Neural cell (in vitro differentiated cells): ENCODE results near the gene KLHL6. TPM values are rescaled to one million over a fixed set of nuclear protein-coding genes. Genes with fewer than 3 reads are reported as not detected.

Source experiments
- H2AFZ ChIP-seq: fragments of 200-600, 300-800 bp; sonication (generic), shearing (Covaris generic); 2 replicates; pipeline ENCODE4 v1.6.0; 2014; ENCODE audit warnings: low read depth, mild to moderate bottlenecking, antibody characterized with exemption, low read length, moderate library complexity
- H3F3A ChIP-seq: fragments of 200-600 bp; shearing (Covaris generic); 2 replicates; pipeline ENCODE4 v1.6.1; 2016; ENCODE audit warnings: mild to moderate bottlenecking, moderate library complexity, mixed read lengths, antibody characterized with exemption, low read length; ENCODE audit not compliant: insufficient read depth, poor library complexity, severe bottlenecking
- H3K27ac ChIP-seq: fragments of 200-600, 300-800 bp; sonication (generic), shearing (Covaris generic); 2 replicates; pipeline ENCODE4 v1.5.1; 2014; ENCODE audit warnings: mild to moderate bottlenecking, low read length, moderate library complexity
- H3K27me3 ChIP-seq: fragments of 300-800, 200-600 bp; sonication (generic), shearing (Covaris generic); 2 replicates; pipeline ENCODE4 v1.6.0; 2014; ENCODE audit warnings: mild to moderate bottlenecking, low read depth, low read length, moderate library complexity; ENCODE audit not compliant: insufficient read depth
- H3K36me3 ChIP-seq: fragments of 300-800, 200-600 bp; sonication (generic), shearing (Covaris generic); 2 replicates; pipeline ENCODE4 v1.5.1; 2014; ENCODE audit warnings: mild to moderate bottlenecking, antibody characterized with exemption, low read length, moderate library complexity; ENCODE audit not compliant: insufficient read depth
- H3K4me2 ChIP-seq: fragments of 300-800, 200-600 bp; sonication (generic), shearing (Covaris generic); 2 replicates; pipeline ENCODE4 v1.6.0; 2014; ENCODE audit warnings: mild to moderate bottlenecking, low read length
- H3K4me3 ChIP-seq: fragments of 300-800, 200-600 bp; sonication (generic), shearing (Covaris generic); 2 replicates; pipeline ENCODE4 v1.5.1; 2014; ENCODE audit warnings: mild to moderate bottlenecking, low read length, moderate library complexity
- H3K79me2 ChIP-seq: fragments of 200-600 bp; shearing (Covaris generic); replicated peaks from 2 replicates; pipeline ENCODE4 v1.6.0; 2014; ENCODE audit warnings: mild to moderate bottlenecking, low read length, moderate library complexity; ENCODE audit not compliant: insufficient read depth
- H3K9ac ChIP-seq: fragments of 300-800, 200-600 bp; sonication (generic), shearing (Covaris generic); 2 replicates; pipeline ENCODE4 v1.6.1; 2016; ENCODE audit warnings: mild to moderate bottlenecking, low read length, mixed read lengths
- H3K9me2 ChIP-seq: fragments of 200-600 bp; shearing (Covaris generic); 2 replicates; pipeline ENCODE4 v1.6.1; 2016; ENCODE audit warnings: mild to moderate bottlenecking, low read length, mixed read lengths; ENCODE audit not compliant: insufficient read depth
- H3K9me3 ChIP-seq: fragments of 200-600, 300-800 bp; sonication (generic), shearing (Covaris generic); 2 replicates; pipeline ENCODE4 v1.6.1; 2016; ENCODE audit warnings: mild to moderate bottlenecking, mixed run types, low read length, moderate library complexity, mixed read lengths
- H4K20me1 ChIP-seq: fragments of 200-600 bp; shearing (Covaris generic); 2 replicates; pipeline ENCODE4 v1.6.1; 2016; ENCODE audit warnings: mild to moderate bottlenecking, mixed run types; ENCODE audit not compliant: insufficient read depth
- EP300 ChIP-seq: fragments of 450-650 bp; conservative IDR thresholded peaks from 2 replicates; pipeline ENCODE4 v1.6.1; 2014; ENCODE audit warnings: antibody characterized with exemption, mild to moderate bottlenecking, moderate library complexity; ENCODE audit not compliant: poor library complexity, severe bottlenecking
- EZH2 ChIP-seq: fragments of 200-600, 300-800 bp; shearing (Covaris generic), sonication (generic); IDR thresholded peaks from 2 replicates; pipeline ENCODE4 v1.6.1; 2014; ENCODE audit warnings: antibody characterized with exemption, low read length, borderline replicate concordance, mild to moderate bottlenecking; ENCODE audit not compliant: insufficient read depth, poor library complexity, severe bottlenecking
- MXI1 ChIP-seq: fragments of 450-650 bp; conservative IDR thresholded peaks from 2 replicates; pipeline ENCODE4 v1.6.1; 2014; ENCODE audit warnings: antibody characterized with exemption, mild to moderate bottlenecking; ENCODE audit not compliant: poor library complexity, severe bottlenecking
- POLR2AphosphoS5 ChIP-seq: IDR thresholded peaks from 2 replicates; pipeline ENCODE4 v1.6.1; 2012
- RAD21 ChIP-seq: fragments of 450-650 bp; conservative IDR thresholded peaks from 2 replicates; pipeline ENCODE4 v1.6.1; 2014; ENCODE audit warnings: antibody characterized with exemption, mild to moderate bottlenecking, moderate library complexity
- SMC3 ChIP-seq: fragments of 450-650 bp; conservative IDR thresholded peaks from 2 replicates; pipeline ENCODE4 v1.6.1; 2014; ENCODE audit warnings: antibody characterized with exemption, mild to moderate bottlenecking, moderate library complexity; ENCODE audit not compliant: poor library complexity
- TAF1 ChIP-seq: IDR thresholded peaks from 2 replicates; pipeline ENCODE4 v1.6.1; 2012; ENCODE audit warnings: low read depth
- polyA plus RNA-seq: library from polyadenylated mRNA; depleted of rRNA; stranded (reverse); fragments of >200 nt; gene quantifications from 2 replicates; pipeline ENCODE4 v1.2.3, GENCODE V29; 2014
- TF ChIP-seq, protein P1 (sequence below): fragments of 450-650 bp; IDR thresholded peaks from 2 replicates; pipeline ENCODE4 v1.5.1; 2014; ENCODE audit warnings: antibody characterized with exemption, mild to moderate bottlenecking, moderate library complexity; ENCODE audit not compliant: poor library complexity, severe bottlenecking
- TF ChIP-seq, protein P2 (sequence below): IDR thresholded peaks from 2 replicates; pipeline ENCODE4 v1.6.1; 2012; ENCODE audit warnings: borderline replicate concordance

Gene KLHL6
- polyA plus RNA-seq, 1 donor from 2014 or later = not detected

DNA sequence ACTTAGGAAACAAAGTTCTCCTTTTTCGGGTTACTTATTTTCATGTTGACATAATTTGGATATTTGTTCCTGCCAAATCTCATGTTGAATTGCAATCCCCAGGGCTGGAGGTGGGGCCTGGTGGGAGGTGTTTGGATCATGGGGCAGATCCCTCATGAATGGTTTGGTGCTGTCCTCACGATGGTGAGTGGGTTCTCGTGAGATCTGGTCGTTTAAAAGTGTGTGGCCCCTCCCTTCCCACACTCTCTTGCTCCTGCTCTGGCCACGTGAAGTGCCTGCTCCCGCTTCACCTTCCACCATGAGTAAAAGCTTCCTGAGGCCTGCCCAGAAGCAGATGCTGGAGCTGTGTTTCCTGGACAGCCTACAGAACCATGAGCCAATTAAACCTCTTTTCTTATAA is 83.4 kb downstream of the KLHL6 start:
- Histone ChIP-seq H2AFZ (no peak overlapping the region), H3K9me2 (no peaks in the 10 kb centered on the region), H3K79me2 (no peaks in the 10 kb centered on the region), H3F3A (no peaks in the 10 kb centered on the region), H3K9ac (no peak overlapping the region), H3K36me3 (no peaks in the 10 kb centered on the region), H3K9me3 (no peaks in the 10 kb centered on the region), H3K4me3 (no peak overlapping the region), H4K20me1 (no peaks in the 10 kb centered on the region), H3K4me2 (no peak overlapping the region), H3K27me3 (no peaks in the 10 kb centered on the region), H3K27ac (no peak overlapping the region)
- TF ChIP-seq SMC3 (no peak), MXI1 (no peak), EP300 (no peak), EZH2 (no peak), RAD21 (no peak), TAF1 (no peak)
- TF ChIP-seq, protein P1, sequence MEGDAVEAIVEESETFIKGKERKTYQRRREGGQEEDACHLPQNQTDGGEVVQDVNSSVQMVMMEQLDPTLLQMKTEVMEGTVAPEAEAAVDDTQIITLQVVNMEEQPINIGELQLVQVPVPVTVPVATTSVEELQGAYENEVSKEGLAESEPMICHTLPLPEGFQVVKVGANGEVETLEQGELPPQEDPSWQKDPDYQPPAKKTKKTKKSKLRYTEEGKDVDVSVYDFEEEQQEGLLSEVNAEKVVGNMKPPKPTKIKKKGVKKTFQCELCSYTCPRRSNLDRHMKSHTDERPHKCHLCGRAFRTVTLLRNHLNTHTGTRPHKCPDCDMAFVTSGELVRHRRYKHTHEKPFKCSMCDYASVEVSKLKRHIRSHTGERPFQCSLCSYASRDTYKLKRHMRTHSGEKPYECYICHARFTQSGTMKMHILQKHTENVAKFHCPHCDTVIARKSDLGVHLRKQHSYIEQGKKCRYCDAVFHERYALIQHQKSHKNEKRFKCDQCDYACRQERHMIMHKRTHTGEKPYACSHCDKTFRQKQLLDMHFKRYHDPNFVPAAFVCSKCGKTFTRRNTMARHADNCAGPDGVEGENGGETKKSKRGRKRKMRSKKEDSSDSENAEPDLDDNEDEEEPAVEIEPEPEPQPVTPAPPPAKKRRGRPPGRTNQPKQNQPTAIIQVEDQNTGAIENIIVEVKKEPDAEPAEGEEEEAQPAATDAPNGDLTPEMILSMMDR = no peak
- TF ChIP-seq, protein P2, sequence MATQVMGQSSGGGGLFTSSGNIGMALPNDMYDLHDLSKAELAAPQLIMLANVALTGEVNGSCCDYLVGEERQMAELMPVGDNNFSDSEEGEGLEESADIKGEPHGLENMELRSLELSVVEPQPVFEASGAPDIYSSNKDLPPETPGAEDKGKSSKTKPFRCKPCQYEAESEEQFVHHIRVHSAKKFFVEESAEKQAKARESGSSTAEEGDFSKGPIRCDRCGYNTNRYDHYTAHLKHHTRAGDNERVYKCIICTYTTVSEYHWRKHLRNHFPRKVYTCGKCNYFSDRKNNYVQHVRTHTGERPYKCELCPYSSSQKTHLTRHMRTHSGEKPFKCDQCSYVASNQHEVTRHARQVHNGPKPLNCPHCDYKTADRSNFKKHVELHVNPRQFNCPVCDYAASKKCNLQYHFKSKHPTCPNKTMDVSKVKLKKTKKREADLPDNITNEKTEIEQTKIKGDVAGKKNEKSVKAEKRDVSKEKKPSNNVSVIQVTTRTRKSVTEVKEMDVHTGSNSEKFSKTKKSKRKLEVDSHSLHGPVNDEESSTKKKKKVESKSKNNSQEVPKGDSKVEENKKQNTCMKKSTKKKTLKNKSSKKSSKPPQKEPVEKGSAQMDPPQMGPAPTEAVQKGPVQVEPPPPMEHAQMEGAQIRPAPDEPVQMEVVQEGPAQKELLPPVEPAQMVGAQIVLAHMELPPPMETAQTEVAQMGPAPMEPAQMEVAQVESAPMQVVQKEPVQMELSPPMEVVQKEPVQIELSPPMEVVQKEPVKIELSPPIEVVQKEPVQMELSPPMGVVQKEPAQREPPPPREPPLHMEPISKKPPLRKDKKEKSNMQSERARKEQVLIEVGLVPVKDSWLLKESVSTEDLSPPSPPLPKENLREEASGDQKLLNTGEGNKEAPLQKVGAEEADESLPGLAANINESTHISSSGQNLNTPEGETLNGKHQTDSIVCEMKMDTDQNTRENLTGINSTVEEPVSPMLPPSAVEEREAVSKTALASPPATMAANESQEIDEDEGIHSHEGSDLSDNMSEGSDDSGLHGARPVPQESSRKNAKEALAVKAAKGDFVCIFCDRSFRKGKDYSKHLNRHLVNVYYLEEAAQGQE = no peak

DNA sequence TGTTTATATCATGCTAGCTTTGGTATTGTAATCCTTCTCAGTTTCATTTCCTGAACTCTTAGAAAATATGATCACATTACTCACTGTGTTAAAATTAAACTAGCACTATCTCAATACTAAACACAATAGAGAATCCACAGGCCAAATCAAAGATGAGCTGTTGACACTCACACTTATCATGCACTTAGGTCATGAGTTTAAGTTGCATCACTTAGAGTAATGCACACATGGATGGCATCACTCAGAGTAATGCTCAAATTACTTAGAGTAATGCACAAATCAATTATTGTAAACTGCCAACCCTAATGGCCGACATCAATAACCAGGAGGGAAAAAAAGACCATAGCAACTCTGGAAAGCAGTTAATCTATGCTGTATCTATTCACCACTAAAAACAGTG is 87.1 kb downstream of the KLHL6 start:
- no peak overlapping the region for H3K27ac ChIP-seq
- TF ChIP-seq RAD21 (no peak), POLR2AphosphoS5 (no peak), TAF1 (no peak), SMC3 (no peak), EZH2 (no peak), EP300 (no peak), MXI1 (no peak)
- TF ChIP-seq, protein P2 = no peak
- TF ChIP-seq, protein P1 = no peak

More for the DNA sequence above, 87.1 kb downstream of the KLHL6 start:
- Histone ChIP-seq H3K4me3 (no peak overlapping the region), H3K27me3 (no peaks in the 10 kb centered on the region), H4K20me1 (no peaks in the 10 kb centered on the region), H3K9me2 (no peaks in the 10 kb centered on the region), H3F3A (no peaks in the 10 kb centered on the region), H2AFZ (no peak overlapping the region), H3K36me3 (no peaks in the 10 kb centered on the region), H3K9me3 (no peaks in the 10 kb centered on the region), H3K4me2 (no peak overlapping the region), H3K79me2 (no peaks in the 10 kb centered on the region), H3K9ac (no peak overlapping the region)
